Stimulated activated CD8-positive, alpha-beta memory T cell treated with anti-CD3 and anti-CD28 coated beads, Interleukin-15, amount 100 ng/mL, for 1 hour (primary cell): Measurements from ENCODE around the gene SANBR.
"Not testable (repeated sequence)": the region's sequence is repeated elsewhere in the genome, so short reads cannot be mapped to it uniquely, and the experiment has no call there.

Experiments
- DNase-seq: peaks from one replicate; pipeline ENCODE4 v3.0.0-alpha.2; 2020; ENCODE audit warnings: low read depth

Gene SANBR

GRCh38 chr2:61065714-61066709 is at the start of gene SANBR:
Gene SANBR (plus strand): TSS chr2:61065871. CDS start chr2:61070351, 4,480 bp downstream.
- DNase-seq = peak; percentile 54

GRCh38 chr2:61015976-61016375 is 49.7 kb upstream of the SANBR start:
- no peak for DNase-seq

DNA sequence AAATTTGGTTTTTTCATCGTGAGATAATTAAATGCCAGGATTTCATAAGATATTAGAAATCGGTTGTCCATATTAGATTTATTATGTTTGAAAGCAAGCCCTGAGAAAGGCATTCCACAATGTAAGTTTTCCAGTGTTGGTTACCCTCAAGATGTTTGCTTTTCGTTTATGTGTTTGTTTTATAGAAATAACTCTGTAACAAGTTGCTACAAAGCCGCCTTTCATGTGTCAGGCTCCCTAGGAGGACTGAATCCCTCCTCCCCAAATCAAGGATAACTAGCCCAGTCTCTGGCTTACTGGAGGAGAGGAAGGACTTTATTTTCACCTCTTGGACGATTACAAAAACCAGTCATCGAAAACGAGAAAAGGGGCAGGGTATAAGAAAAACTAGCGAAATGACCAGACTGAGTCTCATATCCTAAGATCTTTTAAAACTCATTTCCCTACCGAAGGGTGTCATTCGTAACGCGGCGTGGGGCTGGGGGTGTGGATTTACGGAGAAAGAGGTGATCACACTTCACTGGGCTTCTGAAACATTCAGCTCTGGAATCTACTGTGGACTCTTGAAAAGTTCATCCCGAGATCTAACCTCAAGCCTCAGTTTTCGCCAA is 49.2 kb upstream of the SANBR start:
- DNase-seq = no peak

DNA sequence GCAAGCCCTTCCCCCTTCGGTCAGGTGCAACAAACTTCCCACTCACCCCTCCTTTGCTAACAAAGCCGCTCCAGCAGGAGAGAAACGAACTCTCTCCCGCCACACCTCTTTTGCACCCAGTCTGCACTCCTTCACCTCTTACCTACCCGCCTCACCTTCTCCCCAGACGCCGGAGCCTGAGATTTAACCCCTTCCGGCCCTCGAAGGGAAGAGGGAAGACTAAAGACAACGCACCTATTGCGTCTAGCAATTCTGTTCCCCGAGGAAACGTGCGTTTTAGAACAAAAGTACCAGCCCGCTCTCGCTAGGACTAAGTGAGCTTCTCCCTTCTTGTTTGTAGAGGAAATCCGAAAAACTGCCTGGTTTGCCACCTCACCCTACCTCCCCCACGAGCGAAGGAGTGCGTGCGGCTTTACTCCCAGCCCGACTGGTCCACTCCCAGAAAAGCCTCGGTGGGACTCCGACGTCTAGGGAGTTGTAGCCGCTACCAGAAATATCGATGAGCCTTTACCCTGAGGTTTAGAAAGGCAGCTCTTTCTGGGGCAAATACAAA is 48.6 kb upstream of the SANBR start:
- DNase-seq = peak; percentile 40

- peak; percentile 25 for DNase-seq
These were observed 47.9 kb upstream of the SANBR start, which contains the start of the genes PEX13 and PUS10 for GRCh38 chr2:61017556-61018317. Gene PEX13 (plus strand): TSS chr2:61017720. CDS start chr2:61017760, 40 bp downstream. Gene PUS10 (minus strand): TSS chr2:61018255. CDS start chr2:61011890, 6,365 bp downstream.

DNA sequence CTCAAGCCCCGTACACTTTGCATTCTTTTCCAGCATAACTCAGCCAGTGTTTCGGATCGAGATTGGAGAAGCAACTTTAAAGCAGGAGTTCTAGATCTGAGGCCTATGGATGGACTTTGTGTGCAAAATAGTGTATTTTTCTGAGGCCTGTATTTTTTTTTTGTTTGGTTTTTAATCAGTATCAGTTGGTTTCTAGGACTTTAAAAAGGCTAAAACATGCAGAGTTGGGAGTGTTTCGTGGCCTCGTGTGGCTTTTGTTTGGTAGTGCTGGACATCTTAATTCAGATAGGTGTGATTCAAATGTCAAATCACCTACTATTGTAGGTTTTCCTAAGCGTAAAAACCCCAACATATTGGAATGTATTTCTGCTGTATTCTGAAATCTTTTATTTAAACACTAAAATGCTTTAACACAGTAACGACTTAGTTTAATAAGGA is 47.3 kb upstream of the SANBR start:
- DNase-seq = no peak

- DNase-seq = no peak
These were observed 46.9 kb upstream of the SANBR start for GRCh38 chr2:61018798-61019197.

DNA sequence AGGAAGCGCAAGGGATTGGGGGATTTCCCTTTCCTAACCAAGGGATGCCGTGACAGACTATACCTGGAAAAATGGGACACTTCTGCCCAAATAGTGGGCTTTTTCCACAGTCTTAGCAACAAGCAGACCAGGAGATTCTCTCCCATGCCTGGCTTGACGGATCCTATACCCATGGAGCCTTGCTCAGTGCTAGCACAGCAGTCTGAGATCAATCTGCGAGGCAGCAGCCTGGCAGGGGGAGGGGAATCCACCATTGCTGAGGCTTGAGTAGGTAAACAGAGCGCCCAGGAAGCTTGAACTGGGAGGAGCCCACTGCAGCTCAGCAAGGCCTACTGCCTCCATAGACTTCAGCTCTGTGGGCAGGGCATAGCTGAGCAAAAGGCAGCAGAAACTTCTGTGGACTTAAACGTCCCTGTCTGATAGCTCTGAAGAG is 44.4 kb upstream of the SANBR start:
- DNase-seq = no peak

- no peak for DNase-seq
These were observed 42.0 kb upstream of the SANBR start for GRCh38 chr2:61023670-61024069.

DNA sequence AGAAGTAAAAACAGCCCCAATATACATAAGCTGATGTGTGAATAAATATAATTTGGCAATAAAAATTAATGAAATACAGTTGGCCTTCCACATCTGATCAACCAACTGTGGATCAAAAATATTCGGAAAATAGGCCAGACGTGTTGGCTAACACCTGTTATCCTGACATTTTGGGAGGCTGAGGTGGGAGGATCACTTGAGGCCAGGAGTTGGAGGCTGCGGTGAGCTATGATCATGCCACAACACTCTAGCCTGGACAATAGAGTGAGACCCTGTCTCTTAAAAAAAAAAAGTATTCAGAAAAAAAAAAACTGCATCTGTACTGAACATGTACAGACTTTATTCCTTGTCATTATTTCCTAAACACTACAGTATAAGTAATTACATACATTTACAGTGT is 36.1 kb upstream of the SANBR start:
- DNase-seq = no peak

DNA sequence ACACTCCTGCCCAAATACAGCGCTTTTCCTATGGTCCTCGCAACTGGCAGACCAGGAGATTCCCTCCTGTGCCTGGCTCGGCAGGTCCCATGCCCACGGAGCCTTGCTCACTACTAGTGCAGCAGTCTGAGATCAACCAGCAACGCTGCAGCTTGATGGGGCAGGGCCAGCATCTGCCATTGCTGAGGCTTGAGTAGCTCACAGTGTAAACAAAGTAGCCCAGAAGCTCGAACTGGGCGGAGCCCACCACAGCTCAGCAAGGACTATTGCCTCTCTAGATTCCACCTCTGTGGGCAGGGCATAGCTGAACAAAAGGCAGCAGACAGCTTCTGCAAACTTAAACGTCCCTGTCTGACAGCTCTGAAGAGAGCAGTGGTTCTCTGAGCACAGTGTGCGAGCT is 31.1 kb upstream of the SANBR start:
- not testable (repeated sequence) for DNase-seq

GRCh38 chr2:61036643-61037042 is 29.0 kb upstream of the SANBR start:
- DNase-seq = not testable (repeated sequence)

GRCh38 chr2:61042807-61043206 is 22.9 kb upstream of the SANBR start:
- no peak for DNase-seq

GRCh38 chr2:61044636-61045035 is 21.0 kb upstream of the SANBR start:
- DNase-seq = no peak

GRCh38 chr2:61045226-61045625 is 20.4 kb upstream of the SANBR start:
- no peak for DNase-seq

GRCh38 chr2:61045999-61046398 is 19.7 kb upstream of the SANBR start:
- DNase-seq = no peak

- no peak for DNase-seq
These were observed 10.1 kb upstream of the SANBR start for GRCh38 chr2:61055557-61055956.

GRCh38 chr2:61057562-61057961 is 8.1 kb upstream of the SANBR start:
- no peak for DNase-seq

GRCh38 chr2:61059382-61059781 is 6.3 kb upstream of the SANBR start:
- DNase-seq = no peak

GRCh38 chr2:61074100-61074499 is 8.4 kb downstream of the SANBR start:
- no peak for DNase-seq

DNA sequence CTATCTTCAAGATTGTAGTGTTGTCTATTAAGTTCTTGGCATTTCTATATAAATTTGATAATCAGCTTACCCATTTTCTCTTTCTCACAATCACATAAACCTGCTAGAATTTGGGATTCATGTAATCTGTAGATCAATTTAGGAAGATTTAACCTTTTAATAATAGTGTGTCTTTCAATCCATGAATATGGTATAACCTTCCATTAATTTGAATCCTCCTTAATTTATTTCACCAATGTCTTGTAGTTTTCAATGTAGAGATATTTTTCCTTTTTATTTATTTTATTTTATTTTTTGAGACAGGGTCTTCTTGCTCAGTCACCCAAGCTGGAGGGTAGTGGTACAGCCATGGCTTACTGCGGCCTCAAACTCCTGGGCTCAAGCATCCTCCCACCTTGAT is 20.2 kb downstream of the SANBR start:
- DNase-seq = no peak

DNA sequence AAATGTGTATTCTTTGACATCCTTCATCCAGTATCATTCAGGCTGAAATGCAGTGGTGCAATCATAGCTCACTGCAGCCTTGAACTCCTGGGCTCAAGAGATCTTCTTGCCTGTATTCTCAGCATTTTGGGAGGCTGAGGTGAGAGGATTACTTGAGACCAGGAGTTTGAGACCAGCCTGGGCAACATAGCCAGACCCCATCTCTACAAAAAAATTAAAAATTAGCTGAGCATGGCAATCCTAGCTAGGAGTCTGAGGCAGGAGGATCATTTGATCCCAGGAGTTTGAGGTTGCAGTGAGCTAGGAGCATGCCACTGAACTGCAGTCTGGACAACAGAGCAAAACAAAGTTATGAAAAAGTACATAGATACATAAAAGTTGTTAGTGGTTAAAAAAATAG is 24.1 kb downstream of the SANBR start:
- no peak for DNase-seq
